Activated naive CD4-positive, alpha-beta T cell treated with anti-CD3 and anti-CD28 coated beads, Interleukin-2, amount 10 ng/mL, durations not matched to agents 7 days and 5 days (primary cell): Measurements from ENCODE around the gene TPSG1.
"Not testable (repeated sequence)": the region's sequence is repeated elsewhere in the genome, so short reads cannot be mapped to it uniquely, and the experiment has no call there.

Experiments
- CTCF ChIA-PET: fragments of 350-600 bp; sonication (Branson Sonifier 250); formaldehyde crosslinking; loops from one replicate; lab custom pipeline; 2021; ENCODE audit warnings: antibody characterized with exemption; lab: Charles Lee
- DNase-seq: peaks from one replicate; pipeline ENCODE4 v3.0.0-alpha.2; 2020
- H3K27ac Mint-ChIP-seq: one replicate; pipeline ENCODE4 v1.8.0; 2021; ENCODE audit warnings: mild to moderate bottlenecking, moderate library complexity, mixed read lengths
- H3K27me3 Mint-ChIP-seq: one replicate; pipeline ENCODE4 v1.8.0; 2021; ENCODE audit warnings: mild to moderate bottlenecking, mixed read lengths
- H3K36me3 Mint-ChIP-seq: one replicate; pipeline ENCODE4 v1.8.0; 2021; ENCODE audit warnings: mixed read lengths
- H3K4me1 Mint-ChIP-seq: one replicate; pipeline ENCODE4 v1.8.0; 2021; ENCODE audit warnings: mixed read lengths
- H3K4me3 Mint-ChIP-seq: one replicate; pipeline ENCODE4 v1.8.0; 2021; ENCODE audit warnings: mild to moderate bottlenecking, moderate library complexity, mixed read lengths
- H3K9me3 Mint-ChIP-seq: one replicate; pipeline ENCODE4 v1.8.0; 2021; ENCODE audit warnings: mixed read lengths

TPSG1 gene

GRCh38 chr16:1230471-1231212, 5.6 kb upstream of the TPSG1 start:
- H3K4me3 Mint-ChIP-seq, H3K4me1 Mint-ChIP-seq, H3K36me3 Mint-ChIP-seq, CTCF ChIA-PET, H3K9me3 Mint-ChIP-seq, DNase-seq, H3K27me3 Mint-ChIP-seq, H3K27ac Mint-ChIP-seq: not testable (repeated sequence)

DNA sequence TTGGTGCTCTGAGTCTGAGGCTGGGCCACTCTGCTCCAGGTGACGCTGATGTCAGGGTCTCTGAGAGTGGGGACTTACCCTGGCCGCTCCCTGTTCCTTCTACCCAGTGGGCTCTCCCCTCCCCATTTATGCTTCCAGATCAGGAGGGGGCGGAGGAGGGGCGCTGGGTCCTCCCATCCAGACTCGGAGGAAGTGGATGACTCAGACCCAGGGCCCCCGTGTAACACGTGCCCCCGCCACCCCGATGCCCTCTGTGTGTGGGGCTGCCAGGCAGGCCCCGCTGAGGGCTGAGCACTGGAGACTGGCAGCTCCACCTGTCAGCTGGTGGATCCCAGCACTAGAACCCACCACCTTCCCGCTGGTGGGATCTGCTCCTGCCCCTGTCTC, 5.0 kb upstream of the TPSG1 start, which contains the start of gene TPSB2:
TPSB2 (minus strand) TSS at position 101 of the 387 bp plus-strand sequence. CDS start 233 bp downstream, outside the sequence.
- H3K27me3 Mint-ChIP-seq, CTCF ChIA-PET, H3K4me1 Mint-ChIP-seq, H3K9me3 Mint-ChIP-seq, DNase-seq, H3K27ac Mint-ChIP-seq, H3K36me3 Mint-ChIP-seq, H3K4me3 Mint-ChIP-seq: not testable (repeated sequence)

- H3K9me3 Mint-ChIP-seq, H3K4me3 Mint-ChIP-seq, DNase-seq, H3K36me3 Mint-ChIP-seq, CTCF ChIA-PET, H3K4me1 Mint-ChIP-seq, H3K27ac Mint-ChIP-seq, H3K27me3 Mint-ChIP-seq: not testable (repeated sequence)
Measured at GRCh38 chr16:1229476-1229875, 4.4 kb upstream of the TPSG1 start.

DNA sequence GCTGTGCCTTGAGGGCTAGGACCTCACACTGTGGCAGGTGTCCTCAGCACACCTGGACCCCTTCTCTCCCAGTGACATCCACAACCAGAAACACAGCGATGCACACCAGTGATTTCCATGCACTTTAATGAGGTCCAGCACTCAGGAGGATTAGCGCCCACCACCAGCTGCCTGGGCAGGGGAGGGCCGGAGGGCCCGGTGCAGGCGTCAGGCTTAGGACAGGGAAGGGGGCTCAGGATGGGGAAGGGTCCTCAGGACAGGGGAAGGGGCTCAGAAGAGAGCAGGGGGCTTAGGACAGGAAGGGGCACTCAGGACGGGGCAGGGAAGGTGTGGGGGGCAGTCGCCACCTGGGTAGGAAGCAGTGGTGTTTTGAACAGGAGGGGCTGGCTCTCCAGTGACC, 3.2 kb upstream of the TPSG1 start:
- H3K4me1 Mint-ChIP-seq, H3K4me3 Mint-ChIP-seq, H3K36me3 Mint-ChIP-seq, DNase-seq, H3K27ac Mint-ChIP-seq, CTCF ChIA-PET, H3K9me3 Mint-ChIP-seq, H3K27me3 Mint-ChIP-seq: not testable (repeated sequence)

DNA sequence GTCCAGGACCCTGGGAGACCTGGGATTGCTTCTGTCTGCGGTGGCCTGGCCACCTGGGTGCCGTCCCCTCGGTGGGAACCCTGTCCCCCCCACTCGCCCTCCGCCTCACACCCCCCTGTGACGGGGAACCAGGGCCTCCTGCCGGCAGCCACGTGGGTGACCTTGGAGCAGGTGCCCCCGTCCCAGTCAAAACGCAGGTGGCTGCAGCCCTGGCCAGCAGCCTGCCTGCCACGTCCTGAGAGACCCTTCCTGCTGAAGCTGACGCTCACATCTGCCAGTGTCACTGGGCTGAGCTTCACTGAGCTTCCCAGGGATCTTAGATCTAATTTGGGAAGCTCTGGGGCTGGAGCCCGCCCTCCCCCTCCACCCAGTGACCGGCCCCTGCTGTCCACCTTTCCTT, 1.6 kb upstream of the TPSG1 start:
- DNase-seq, H3K4me3 Mint-ChIP-seq, H3K4me1 Mint-ChIP-seq, H3K27me3 Mint-ChIP-seq, H3K36me3 Mint-ChIP-seq, CTCF ChIA-PET, H3K27ac Mint-ChIP-seq, H3K9me3 Mint-ChIP-seq: not testable (repeated sequence)

- H3K9me3 Mint-ChIP-seq, H3K27ac Mint-ChIP-seq, H3K4me3 Mint-ChIP-seq, DNase-seq, H3K4me1 Mint-ChIP-seq, CTCF ChIA-PET, H3K36me3 Mint-ChIP-seq, H3K27me3 Mint-ChIP-seq: not testable (repeated sequence)
Measured at GRCh38 chr16:1225728-1226311, 752 bp upstream of the TPSG1 start.

DNA sequence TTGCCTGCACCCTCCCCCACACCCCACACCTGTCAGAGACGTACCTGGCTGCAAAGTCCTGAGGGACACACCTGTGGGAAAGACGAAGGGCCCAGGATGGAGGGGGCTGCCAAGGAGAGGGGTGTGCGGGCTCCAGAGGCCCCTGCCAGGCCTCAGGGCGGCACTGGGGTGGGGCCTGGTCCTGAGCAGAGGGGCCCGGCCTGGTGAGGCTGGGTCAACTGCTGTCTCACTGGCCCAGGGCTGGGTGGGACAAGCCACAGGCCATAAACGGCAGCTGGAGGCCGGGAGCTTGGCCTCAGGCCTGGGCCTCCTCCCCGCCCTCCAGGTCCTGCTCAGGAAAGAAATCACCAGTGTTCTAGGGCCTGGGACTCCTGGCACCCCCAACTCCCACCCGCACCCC, 510 bp downstream of the TPSG1 start:
- no peak overlapping the region for H3K27ac Mint-ChIP-seq
- no peaks in the 10 kb centered on the region for H3K27me3 Mint-ChIP-seq
- DNase-seq: no peak
- CTCF ChIA-PET: no interaction called here
- no peaks in the 10 kb centered on the region for H3K36me3 Mint-ChIP-seq
- H3K9me3 Mint-ChIP-seq: no peaks in the 10 kb centered on the region
- H3K4me1 Mint-ChIP-seq: no peaks in the 10 kb centered on the region
- no peak overlapping the region for H3K4me3 Mint-ChIP-seq

DNA sequence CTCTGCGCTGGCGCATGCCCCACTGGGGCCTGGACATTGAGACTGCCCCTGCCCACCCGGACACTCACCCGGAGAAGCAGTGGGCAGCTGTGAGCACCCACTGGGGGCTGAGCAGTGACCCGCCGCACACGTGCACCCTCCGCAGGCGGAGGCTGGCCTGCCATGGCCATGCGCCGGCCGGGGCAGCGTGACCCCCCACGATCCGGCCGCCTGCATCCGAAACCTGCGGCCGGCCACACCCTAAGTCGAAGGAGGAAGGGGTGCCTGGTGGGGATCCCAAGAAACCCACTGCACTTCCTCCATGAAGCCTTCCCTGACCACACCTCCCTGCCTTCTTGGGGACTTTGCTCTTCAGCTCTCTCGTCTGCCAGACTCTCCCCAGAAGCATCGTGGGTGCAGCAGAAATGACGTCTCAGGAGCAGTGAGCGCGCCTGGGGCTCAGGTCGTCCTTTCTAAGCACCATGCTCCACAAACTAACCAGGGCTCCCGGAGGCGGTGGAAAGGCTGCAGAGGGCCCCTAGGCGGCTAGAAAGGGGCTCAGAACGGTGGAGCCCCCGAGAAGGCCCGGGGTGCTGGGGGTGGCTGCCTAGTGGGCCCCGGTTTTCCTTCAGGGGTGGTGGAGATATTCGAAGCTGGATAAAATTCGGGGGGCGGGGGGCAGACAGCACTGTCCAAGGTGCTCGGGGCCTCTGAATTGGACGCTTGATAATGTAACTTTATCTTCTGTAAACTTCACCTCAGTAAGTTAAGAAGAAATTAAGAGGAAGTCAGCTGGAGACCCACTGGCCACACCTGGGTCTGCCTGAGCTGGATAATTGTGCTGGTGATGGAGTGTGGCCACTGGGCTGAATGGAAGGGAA, 1.5 kb downstream of the TPSG1 start:
- no peaks in the 10 kb centered on the region for H3K9me3 Mint-ChIP-seq
- CTCF ChIA-PET: no interaction called here

DNA sequence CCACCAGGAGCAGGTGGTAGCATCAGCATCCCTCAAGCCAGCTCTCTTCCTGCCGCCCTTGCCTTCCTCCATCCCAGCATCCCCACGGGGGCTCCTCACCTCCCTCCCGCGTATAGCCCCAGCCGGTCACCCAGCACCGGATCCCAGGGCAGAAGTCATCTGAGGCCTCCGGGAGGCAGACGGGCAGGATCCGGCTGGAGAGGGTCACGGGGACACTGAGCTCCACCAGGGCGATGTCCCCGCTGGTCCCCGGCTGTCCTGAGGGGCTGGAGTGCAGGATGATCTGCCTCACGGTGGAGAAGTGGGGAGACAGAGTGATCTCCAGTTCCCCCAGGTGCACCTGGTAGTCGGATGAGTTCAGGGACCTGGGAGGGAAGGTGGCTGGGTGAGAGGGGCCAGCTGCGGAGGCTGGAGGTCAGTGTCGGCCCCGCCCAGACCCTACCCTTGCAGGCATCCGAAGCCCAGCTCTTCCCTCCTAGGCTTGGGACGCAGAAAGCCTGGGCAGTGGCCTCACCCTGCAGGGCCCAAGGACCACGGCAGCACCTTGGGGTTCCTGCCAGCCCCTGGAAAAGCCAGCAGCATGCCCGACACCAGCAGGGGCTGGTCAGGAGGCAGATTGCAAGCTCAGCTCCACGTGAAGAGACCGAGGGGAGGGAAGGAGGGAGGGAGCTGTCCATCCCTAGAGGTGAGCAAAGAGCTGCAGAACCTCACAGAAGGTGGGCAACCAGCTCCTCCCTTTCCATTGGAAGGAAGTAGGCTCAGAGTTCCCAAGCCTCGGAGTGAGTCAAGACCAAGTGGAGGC, 2.3 kb downstream of the TPSG1 start:
- Mint-ChIP-seq H3K4me3 (no peak overlapping the region), H3K9me3 (no peaks in the 10 kb centered on the region), H3K27me3 (no peaks in the 10 kb centered on the region), H3K36me3 (no peaks in the 10 kb centered on the region), H3K27ac (no peak overlapping the region), H3K4me1 (no peaks in the 10 kb centered on the region)
- CTCF ChIA-PET: no interaction called here
- DNase-seq: no peak

More for the DNA sequence above, 1.5 kb downstream of the TPSG1 start:
- no peak overlapping the region for H3K4me3 Mint-ChIP-seq
- no peak overlapping the region for H3K27ac Mint-ChIP-seq
- H3K4me1 Mint-ChIP-seq: no peaks in the 10 kb centered on the region
- DNase-seq: no peak
- H3K27me3 Mint-ChIP-seq: no peaks in the 10 kb centered on the region
- H3K36me3 Mint-ChIP-seq: no peaks in the 10 kb centered on the region

GRCh38 chr16:1221628-1222552, 3.2 kb downstream of the TPSG1 start:
- DNase-seq: no peak
- CTCF ChIA-PET: no interaction called here

GRCh38 chr16:1220841-1221627, 4.0 kb downstream of the TPSG1 start:
- CTCF ChIA-PET: no interaction called here
- Mint-ChIP-seq H3K4me3 (no peak overlapping the region), H3K4me1 (no peaks in the 10 kb centered on the region), H3K27ac (no peak overlapping the region), H3K36me3 (no peaks in the 10 kb centered on the region), H3K9me3 (no peaks in the 10 kb centered on the region), H3K27me3 (no peaks in the 10 kb centered on the region)
- DNase-seq: no peak

More at GRCh38 chr16:1221628-1222552, 3.2 kb downstream of the TPSG1 start:
- Mint-ChIP-seq H3K36me3 (no peaks in the 10 kb centered on the region), H3K4me3 (no peak overlapping the region), H3K4me1 (no peaks in the 10 kb centered on the region), H3K9me3 (no peaks in the 10 kb centered on the region), H3K27me3 (no peaks in the 10 kb centered on the region), H3K27ac (no peak overlapping the region)

DNA sequence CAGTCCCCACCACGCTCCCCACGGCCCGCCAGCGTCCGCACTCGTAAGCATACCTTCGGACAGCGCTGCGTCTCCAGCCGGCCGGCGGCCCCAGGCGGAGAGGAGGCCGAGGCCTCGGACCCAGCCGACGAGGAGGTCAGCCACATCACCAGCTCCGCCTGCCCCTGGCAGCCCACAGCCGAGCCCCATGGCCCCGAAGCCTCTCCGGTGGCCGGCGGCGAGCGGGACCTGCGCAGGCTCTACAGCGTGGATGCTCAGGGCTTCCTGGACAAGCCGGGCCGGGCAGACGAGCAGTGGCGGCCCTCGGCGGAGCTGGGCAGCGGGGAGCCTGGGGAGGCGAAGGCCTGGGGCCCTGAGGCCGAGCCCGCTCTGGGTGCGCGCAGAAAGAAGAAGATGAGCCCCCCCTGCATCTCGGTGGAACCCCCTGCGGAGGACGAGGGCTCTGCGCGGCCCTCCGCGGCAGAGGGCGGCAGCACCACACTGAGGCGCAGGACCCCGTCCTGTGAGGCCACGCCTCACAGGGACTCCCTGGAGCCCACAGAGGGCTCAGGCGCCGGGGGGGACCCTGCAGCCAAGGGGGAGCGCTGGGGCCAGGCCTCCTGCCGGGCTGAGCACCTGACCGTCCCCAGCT, 4.9 kb downstream of the TPSG1 start:
- Mint-ChIP-seq H3K27me3 (no peaks in the 10 kb centered on the region), H3K9me3 (no peaks in the 10 kb centered on the region), H3K36me3 (no peaks in the 10 kb centered on the region), H3K4me3 (no peak overlapping the region), H3K4me1 (no peaks in the 10 kb centered on the region), H3K27ac (no peak overlapping the region)
- CTCF ChIA-PET: no interaction called here
- DNase-seq: no peak
